Adrenal gland (tissue), 12 donors: ENCODE measurements around the gene ANTXR1. TPM values are rescaled to one million over a fixed set of nuclear protein-coding genes. Genes with fewer than 3 reads are reported as not detected.

Experiments used
- DNase-seq, 7 donors: peaks; one replicate each; pipeline ENCODE4 v3.0.0-alpha.2; 2019 to 2020
- H3K27ac ChIP-seq, 5 donors: fragments of 200-600 bp; sonication (generic) in 4 of 5; 1 replicate in 3 of 5; 2 replicates in 2 of 5; pipeline versions ENCODE4 v1.5.1 to v1.8.0; 2016 to 2020; ENCODE audit warnings: mild to moderate bottlenecking in 1 of 5
- H3K27me3 ChIP-seq: fragments of 200-600 bp; 2 replicates; pipeline ENCODE4 v1.8.0; 2021
- H3K36me3 ChIP-seq, 2 donors: fragments of 200-600 bp; replicated peaks in 1 of 2; 1 replicate in 1 of 2; 2 replicates in 1 of 2; pipeline versions ENCODE4 v1.5.1 to v1.8.0; 2018 to 2022
- H3K4me1 ChIP-seq, 2 donors: fragments of 200-600 bp; replicated peaks in 1 of 2; 1 replicate in 1 of 2; 2 replicates in 1 of 2; pipeline versions ENCODE4 v1.5.1 to v1.8.0; 2018 to 2021
- H3K4me3 ChIP-seq, 4 donors: fragments of 200-600 bp; sonication (generic) in 3 of 4; one replicate each; pipeline ENCODE4 v1.5.1; 2016 to 2018
- H3K9me3 ChIP-seq, 3 donors: fragments of 200-600 bp; sonication (generic) in 1 of 3; replicated peaks in 1 of 3; 1 replicate in 2 of 3; 2 replicates in 1 of 3; pipeline versions ENCODE4 v1.5.1 to v1.8.0; 2016 to 2021
- CTCF ChIP-seq, 6 experiments: fragments of 450-650 bp in 4 of 6; fragments of 200-600 bp in 2 of 6; sonication (generic) in 1 of 6; IDR thresholded peaks; 1 replicate in 5 of 6; 2 replicates in 1 of 6; pipeline versions ENCODE4 v1.5.1 to v1.8.0; 2016 to 2021; ENCODE audit warnings: antibody characterized with exemption in 6 of 6, mild to moderate bottlenecking in 2 of 6, moderate library complexity in 1 of 6
- POLR2A ChIP-seq, 2 donors: fragments of 450-650 bp; IDR thresholded peaks; one replicate each; pipeline ENCODE4 v1.6.1; 2017; ENCODE audit warnings: antibody characterized with exemption in 2 of 2, mild to moderate bottlenecking in 2 of 2, moderate library complexity in 1 of 2
- WGBS, 4 donors: extraction: QIAGEN DNeasy Blood & Tissue Kit in 2 of 4; methylation state at CpG; one replicate each; pipeline versions ENCODE4 v1.1.5 to v1.1.7; 2013 to 2017; 5-methylcytosine and 5-hydroxymethylcytosine counted together
- intact Hi-C, 2 donors: fragments of 100-400 bp; cut with DNase I; formaldehyde crosslinking; loops; one replicate each; pipeline versions ENCODE4 v1.14.1 to v1.15.0; 2022 to 2023
- polyA plus RNA-seq, 3 donors: library from polyadenylated mRNA; stranded (reverse); fragments of 200-250 nt in 2 of 3; fragments of 350-450 nt in 1 of 3; fragmentation: Illumina TruSeq in 1 of 3; extraction: RNeasy Lipid Tissue Mini Kit (QIAGEN cat#74804) in 1 of 3; gene quantifications; one replicate each; pipeline ENCODE4 v1.2.3, GENCODE V29; 2013 to 2014
- total RNA-seq, 9 donors: library from RNA; depleted of rRNA in 4 of 9; stranded (reverse); fragments of >200 nt in 4 of 9; fragments of 120-200 nt in 1 of 9; fragmentation: NEBNext Ultra II Directional in 1 of 9; extraction: Animal tissue kit (Norgen Biotek cat#: 25700) in 1 of 9; gene quantifications; one replicate each; pipeline versions ENCODE4 v1.1.0 to v1.2.4, GENCODE V29; 2013 to 2023
- donor health status: healthy with polysubstance abuse.
- donor health status: Bipolar disorder and iron deficiency.
- donor health status: DM: yes; HTN: yes; CAD: no.
- donor health status: DM: no; HTN: no; CAD: no.
- donor health status: DM: no; HTN: no; CAD: no.
- donor health status: DM: yes; HTN: yes; CAD: no.

ANTXR1 gene
- total and polyA plus RNA-seq, 12 donors, result 19.0 to 386 (median 119) TPM

- H3K9me3 ChIP-seq, result no peaks in the 10 kb centered on the region
- H3K4me3 ChIP-seq, result no peak overlapping the region
- WGBS, 4 donors, result 90 to 97% (median 96%) methylated on average over 4 of the region's 4 CpGs
- H3K27me3 ChIP-seq, result no peaks in the 10 kb centered on the region
- no peak overlapping the region for H3K27ac ChIP-seq
- intact Hi-C loops, result no loop called here
- H3K36me3 ChIP-seq, result no peaks in the 10 kb centered on the region
- peaks cover 0 to 24% of the 10 kb centered on the region in 2 donors for H3K4me1 ChIP-seq
- DNase-seq, result no peak
- no peak for TF ChIP-seq POLR2A (IDR thresholded peaks at IDR 0.05)
These were observed 199.5 kb downstream of the ANTXR1 start for GRCh38 chr2:69212238-69213028.

DNA sequence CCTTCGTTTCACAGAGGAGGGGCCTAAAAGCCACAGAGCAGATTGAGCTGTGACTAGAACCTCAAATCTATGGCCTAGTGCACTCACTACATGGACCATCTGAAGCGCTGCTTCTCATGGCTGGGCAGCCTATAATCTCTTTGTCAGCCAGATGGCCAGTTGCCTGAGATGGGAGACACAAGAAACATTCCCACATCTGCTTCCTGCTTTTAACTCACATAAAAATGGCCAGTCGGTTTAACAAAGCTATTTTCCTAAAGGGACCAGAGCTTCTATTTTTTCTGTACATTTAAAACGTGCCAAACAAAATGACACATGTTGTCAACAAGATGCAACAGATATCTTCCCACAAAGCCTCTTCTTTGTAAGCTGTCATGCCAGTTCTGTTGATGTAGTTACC lies 200.2 kb downstream of the ANTXR1 start:
- Histone ChIP-seq H3K27me3 (no peaks in the 10 kb centered on the region), H3K9me3 (no peaks in the 10 kb centered on the region), H3K27ac (no peak overlapping the region), H3K36me3 (no peaks in the 10 kb centered on the region), H3K4me1 (peaks cover 0 to 25% of the 10 kb centered on the region in 2 donors), H3K4me3 (no peak overlapping the region)
- 66 to 81% (median 71%) methylated on average over 4 of the region's 4 CpGs for WGBS, 4 donors
- TF ChIP-seq CTCF (IDR thresholded peaks at IDR 0.05), result no peak
- TF ChIP-seq POLR2A (IDR thresholded peaks at IDR 0.05), result no peak
- DNase-seq, result no peak
- intact Hi-C loops, result no loop called here

DNA sequence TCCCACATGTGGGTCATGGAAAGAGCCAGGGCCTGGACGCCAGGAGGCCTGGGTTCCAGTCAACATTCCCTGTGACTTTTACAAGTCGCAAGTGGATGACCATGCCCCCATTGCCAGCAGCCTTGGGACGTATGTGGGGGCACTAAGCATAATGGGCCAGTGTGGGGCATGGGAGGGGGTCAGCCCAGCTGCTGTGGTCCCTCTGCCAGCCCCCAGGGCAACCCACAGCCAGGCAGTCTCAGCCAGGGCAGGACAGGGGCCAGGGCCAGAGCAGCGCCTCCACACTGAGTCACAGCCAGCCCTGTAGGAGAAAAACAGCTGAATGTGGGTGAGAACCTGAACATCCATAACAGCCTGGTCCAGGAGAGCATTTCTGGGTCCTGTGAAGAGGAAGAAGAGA lies 200.8 kb downstream of the ANTXR1 start:
- Histone ChIP-seq H3K4me1 (peaks cover 0 to 25% of the 10 kb centered on the region in 2 donors), H3K9me3 (no peaks in the 10 kb centered on the region)
- intact Hi-C loops, result no loop called here

DNA sequence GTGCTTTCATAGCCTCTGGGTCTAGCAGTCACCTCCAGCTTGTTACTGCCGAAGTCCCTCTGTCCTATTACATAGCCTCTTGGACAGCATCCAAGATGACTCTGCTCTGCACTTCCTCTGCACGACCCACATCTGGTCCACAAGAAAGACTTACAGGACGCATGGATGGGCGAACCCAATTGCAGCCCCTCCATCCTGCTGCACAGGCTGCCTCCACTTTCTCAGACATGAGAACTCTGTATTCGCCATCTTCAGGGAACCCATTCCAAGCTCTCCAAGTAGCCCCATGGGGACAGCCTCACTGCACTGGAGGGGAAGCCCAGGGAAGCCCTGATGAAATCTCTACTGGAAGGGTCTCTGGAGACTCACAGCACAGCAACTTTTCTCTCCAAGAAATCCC lies 201.9 kb downstream of the ANTXR1 start:
- peak overlapping the region in 1 of 5 donors; percentile 41 for H3K27ac ChIP-seq
- no peak for TF ChIP-seq CTCF (IDR thresholded peaks at IDR 0.05)
- no peak for TF ChIP-seq POLR2A (IDR thresholded peaks at IDR 0.05)

More for the DNA sequence above, 200.8 kb downstream of the ANTXR1 start:
- H3K36me3 ChIP-seq, result no peaks in the 10 kb centered on the region
- H3K4me3 ChIP-seq, result no peak overlapping the region
- no peak overlapping the region for H3K27ac ChIP-seq
- peak in 1 of 7 donors; percentile 21 for DNase-seq
- H3K27me3 ChIP-seq, result no peaks in the 10 kb centered on the region
- 86 to 92% (median 89%) methylated on average over 3 to 4 of the region's 4 CpGs for WGBS, 4 donors
- TF ChIP-seq CTCF (IDR thresholded peaks at IDR 0.05) (no peak), POLR2A (IDR thresholded peaks at IDR 0.05) (no peak)

More for the DNA sequence above, 201.9 kb downstream of the ANTXR1 start:
- intact Hi-C loops, result no loop called here
- Histone ChIP-seq H3K4me3 (no peak overlapping the region), H3K36me3 (no peaks in the 10 kb centered on the region), H3K9me3 (no peaks in the 10 kb centered on the region), H3K27me3 (no peaks in the 10 kb centered on the region), H3K4me1 (peaks cover 0 to 25% of the 10 kb centered on the region in 2 donors)
- WGBS, 4 donors, result 34 to 51% (median 43%) methylated on average over 4 to 5 of the region's 5 CpGs
- peak in 5 of 7 donors; percentile 46 to 68 (median 52) for DNase-seq
